Measurements from ENCODE around the gene PDE4D. TPM values are rescaled to one million over a fixed set of nuclear protein-coding genes. Genes with fewer than 3 reads are reported as not detected.
"Not testable (repeated sequence)": the region's sequence is repeated elsewhere in the genome, so short reads cannot be mapped to it uniquely, and the experiment has no call there.

Gene PDE4D
- total RNA-seq, 4 donors from 2014 or later, result 14.7 to 36.3 (median 24.7) TPM

DNA sequence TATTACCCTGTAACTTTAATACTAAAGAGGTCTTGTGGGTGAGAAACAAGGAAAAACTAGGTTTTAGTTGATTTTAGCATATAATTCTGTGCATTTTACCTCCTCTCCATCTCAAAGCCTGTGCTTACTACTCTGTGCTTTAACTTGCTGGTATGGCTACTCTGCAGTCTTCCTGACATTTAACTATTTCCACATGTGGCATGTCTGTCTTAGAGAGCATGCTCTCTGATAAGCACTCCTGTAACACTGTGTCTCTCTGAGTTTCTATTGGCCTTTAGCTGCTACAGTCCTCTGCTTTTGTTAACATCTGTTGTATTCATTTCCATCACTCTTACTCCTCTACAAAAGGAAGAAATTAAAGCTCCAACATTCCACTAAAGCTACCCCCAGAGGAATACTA, 892.4 kb downstream of the PDE4D start:
- Histone ChIP-seq H3K27ac (no peak overlapping the region), H3K9me3 (no peaks in the 10 kb centered on the region), H3K4me3 (replicated peaks in 1 of 3) (no peak overlapping the region), H3K4me1 (peaks cover 4 to 14% of the 10 kb centered on the region in 2 donors), H3K27me3 (no peaks in the 10 kb centered on the region), H3K36me3 (no peaks in the 10 kb centered on the region)
- TF ChIP-seq POLR2A (IDR thresholded peaks at IDR 0.05), result no peak
- intact Hi-C loops (cut with DNase I), result loop anchor here (5.0 kb wide), 1 partner anchor 109 kb away; no protein-coding TSS in a partner anchor
- no peak for DNase-seq

DNA sequence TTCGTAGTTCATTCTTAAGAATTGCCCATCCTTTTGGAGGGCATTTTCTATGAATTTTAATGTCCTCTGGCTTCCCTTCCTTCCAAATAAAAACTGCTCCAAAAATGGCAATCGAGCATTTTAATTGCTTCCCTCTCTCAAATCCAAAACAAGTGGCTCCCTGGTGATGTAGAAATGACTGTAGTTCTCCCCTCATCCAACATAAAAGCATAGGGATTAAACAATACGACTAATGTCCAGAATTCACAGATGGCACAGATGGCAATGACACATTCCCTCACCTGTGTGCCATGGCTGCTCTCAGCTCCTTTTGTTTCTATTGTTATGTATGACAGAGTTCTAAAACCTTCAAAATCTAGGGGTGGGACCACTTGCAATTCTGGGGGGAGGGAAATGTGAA, 893.3 kb downstream of the PDE4D start:
- peaks cover 4 to 14% of the 10 kb centered on the region in 2 donors for H3K4me1 ChIP-seq
- DNase-seq, result no peak
- H3K36me3 ChIP-seq, result no peaks in the 10 kb centered on the region
- no peak overlapping the region for H3K27ac ChIP-seq
- H3K9me3 ChIP-seq, result no peaks in the 10 kb centered on the region
- 91 to 98% methylated on average over 3 of the region's 3 CpGs for WGBS, 2 donors
- no peaks in the 10 kb centered on the region for H3K27me3 ChIP-seq
- intact Hi-C loops (cut with DNase I), result loop anchor here (5.0 kb wide), 1 partner anchor 108 kb away; no protein-coding TSS in a partner anchor
- H3K4me3 ChIP-seq (replicated peaks in 1 of 3), result no peak overlapping the region
- TF ChIP-seq, protein P1, sequence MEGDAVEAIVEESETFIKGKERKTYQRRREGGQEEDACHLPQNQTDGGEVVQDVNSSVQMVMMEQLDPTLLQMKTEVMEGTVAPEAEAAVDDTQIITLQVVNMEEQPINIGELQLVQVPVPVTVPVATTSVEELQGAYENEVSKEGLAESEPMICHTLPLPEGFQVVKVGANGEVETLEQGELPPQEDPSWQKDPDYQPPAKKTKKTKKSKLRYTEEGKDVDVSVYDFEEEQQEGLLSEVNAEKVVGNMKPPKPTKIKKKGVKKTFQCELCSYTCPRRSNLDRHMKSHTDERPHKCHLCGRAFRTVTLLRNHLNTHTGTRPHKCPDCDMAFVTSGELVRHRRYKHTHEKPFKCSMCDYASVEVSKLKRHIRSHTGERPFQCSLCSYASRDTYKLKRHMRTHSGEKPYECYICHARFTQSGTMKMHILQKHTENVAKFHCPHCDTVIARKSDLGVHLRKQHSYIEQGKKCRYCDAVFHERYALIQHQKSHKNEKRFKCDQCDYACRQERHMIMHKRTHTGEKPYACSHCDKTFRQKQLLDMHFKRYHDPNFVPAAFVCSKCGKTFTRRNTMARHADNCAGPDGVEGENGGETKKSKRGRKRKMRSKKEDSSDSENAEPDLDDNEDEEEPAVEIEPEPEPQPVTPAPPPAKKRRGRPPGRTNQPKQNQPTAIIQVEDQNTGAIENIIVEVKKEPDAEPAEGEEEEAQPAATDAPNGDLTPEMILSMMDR (IDR thresholded peaks at IDR 0.05), result no peak
- no peak for TF ChIP-seq POLR2A (IDR thresholded peaks at IDR 0.05)

DNA sequence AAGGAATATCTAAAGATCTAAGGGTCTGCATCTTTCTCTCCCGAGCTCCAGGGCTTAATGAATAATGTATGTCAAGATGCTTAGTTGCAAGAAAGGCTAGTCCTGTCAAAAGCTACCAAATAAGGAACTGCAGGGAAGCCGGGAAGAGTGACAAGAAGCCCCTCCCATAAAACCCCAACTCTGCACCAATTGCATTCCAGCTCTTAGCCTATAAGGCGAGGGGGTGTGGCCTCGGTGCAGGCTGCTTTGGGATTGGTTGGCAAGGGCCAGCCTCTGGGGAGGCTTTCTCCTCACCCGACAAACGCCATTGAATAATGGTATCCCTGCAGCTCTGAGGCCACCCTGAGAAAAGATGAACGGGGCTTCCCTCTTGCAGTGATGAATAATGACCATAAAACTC, 893.7 kb downstream of the PDE4D start:
- no peak overlapping the region for H3K4me3 ChIP-seq (replicated peaks in 1 of 3)
- TF ChIP-seq POLR2A (IDR thresholded peaks at IDR 0.05), result no peak
- TF ChIP-seq, protein P1 (IDR thresholded peaks at IDR 0.05), result no peak
- no peaks in the 10 kb centered on the region for H3K9me3 ChIP-seq
- H3K27me3 ChIP-seq, result no peaks in the 10 kb centered on the region
- no peak overlapping the region for H3K27ac ChIP-seq
- DNase-seq, result no peak
- H3K4me1 ChIP-seq, result peaks cover 4 to 14% of the 10 kb centered on the region in 2 donors
- WGBS, 2 donors, result 94 to 97% methylated on average over 7 of the region's 7 CpGs
- H3K36me3 ChIP-seq, result no peaks in the 10 kb centered on the region
- intact Hi-C loops (cut with DNase I), result loop anchor here (5.0 kb wide), 1 partner anchor 108 kb away; no protein-coding TSS in a partner anchor

DNA sequence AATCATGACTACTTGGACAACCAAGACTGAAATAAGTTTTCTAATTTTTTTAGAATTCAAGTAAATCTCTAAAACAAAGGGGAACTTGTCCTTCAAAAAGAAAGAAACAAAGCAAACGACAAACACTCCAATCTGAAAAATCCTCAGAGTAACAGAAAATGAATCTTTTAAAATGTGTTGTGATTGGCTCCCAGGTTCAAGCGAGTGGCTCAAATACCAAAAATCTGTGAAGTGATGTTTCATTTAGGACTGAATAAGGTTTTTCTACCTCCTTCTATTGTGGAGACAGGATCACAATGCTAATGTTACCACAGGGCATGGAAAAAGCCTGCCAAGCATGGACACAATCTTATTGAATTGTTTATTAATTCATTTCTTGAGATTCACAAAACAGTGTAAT, 895.0 kb downstream of the PDE4D start:
- Histone ChIP-seq H3K27me3 (no peaks in the 10 kb centered on the region), H3K36me3 (no peaks in the 10 kb centered on the region), H3K4me3 (replicated peaks in 1 of 3) (no peak overlapping the region), H3K27ac (no peak overlapping the region), H3K9me3 (no peaks in the 10 kb centered on the region), H3K4me1 (peaks cover 4 to 14% of the 10 kb centered on the region in 2 donors)
- TF ChIP-seq, protein P1 (IDR thresholded peaks at IDR 0.05), result no peak
- no peak for TF ChIP-seq POLR2A (IDR thresholded peaks at IDR 0.05)
- 86 to 87% methylated on average over 2 of the region's 2 CpGs for WGBS, 2 donors
- intact Hi-C loops (cut with DNase I), result no loop called here
- DNase-seq, result no peak

DNA sequence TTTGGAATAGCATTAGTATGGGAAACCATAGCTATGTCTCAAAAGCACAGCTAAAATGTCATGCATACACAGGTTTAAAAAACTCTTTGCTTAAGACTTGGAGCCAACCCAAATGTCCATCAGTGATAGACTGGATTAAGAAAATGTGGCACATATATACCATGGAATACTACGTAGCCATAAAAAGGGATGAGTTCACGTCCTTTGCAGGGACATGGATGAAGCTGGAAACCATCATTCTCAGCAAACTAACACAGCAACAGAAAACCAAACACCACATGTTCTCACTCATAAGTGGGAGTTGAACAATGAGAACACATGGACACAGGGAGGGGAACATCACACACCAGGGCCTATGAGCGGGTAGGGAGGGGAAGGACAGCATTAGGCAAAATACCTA, 897.7 kb downstream of the PDE4D start:
- intact Hi-C loops (cut with DNase I); H3K4me1 ChIP-seq; H3K27ac ChIP-seq; H3K27me3 ChIP-seq; DNase-seq; H3K36me3 ChIP-seq; H3K4me3 ChIP-seq (replicated peaks in 1 of 3); H3K9me3 ChIP-seq: not testable (repeated sequence)
- WGBS, 2 donors, result 95 to 97% methylated on average over 3 of the region's 3 CpGs

DNA sequence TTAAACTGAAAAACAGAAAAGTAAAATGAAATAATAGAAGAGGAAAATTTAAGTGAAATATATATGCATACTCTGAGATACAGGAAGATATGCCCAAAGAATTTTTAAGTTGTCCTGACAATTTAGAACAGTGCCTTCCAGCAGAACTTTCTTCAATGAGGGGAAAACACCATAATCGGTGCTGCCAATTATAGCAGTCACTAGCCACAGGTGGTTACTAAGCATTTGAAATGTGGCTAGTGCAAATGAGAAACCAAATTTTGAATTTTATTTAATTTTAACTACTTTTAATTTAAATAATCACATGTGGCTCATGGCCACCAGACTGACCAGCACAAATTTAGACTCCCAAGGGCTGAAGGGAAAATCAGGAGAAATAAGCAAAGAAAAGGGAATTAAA, 900.1 kb downstream of the PDE4D start:
- Histone ChIP-seq H3K36me3 (no peaks in the 10 kb centered on the region), H3K4me3 (replicated peaks in 1 of 3) (no peak overlapping the region), H3K27ac (no peak overlapping the region), H3K9me3 (no peaks in the 10 kb centered on the region), H3K4me1 (no peaks in the 10 kb centered on the region), H3K27me3 (no peaks in the 10 kb centered on the region)
- no peak for DNase-seq
- intact Hi-C loops (cut with DNase I), result no loop called here
- TF ChIP-seq, protein P1 (IDR thresholded peaks at IDR 0.05), result no peak
- TF ChIP-seq POLR2A (IDR thresholded peaks at IDR 0.05), result no peak
- WGBS, 2 donors, result 80 to 95% methylated on average over 1 of the region's 1 CpG
